ENCODE data around the gene F2R. TPM values are rescaled to one million over a fixed set of nuclear protein-coding genes. Genes with fewer than 3 reads are reported as not detected.

The F2R gene
- total and polyA plus RNA-seq, 2 of the 4 experiments (the other 2 are of a cell fraction), result 85.7 to 147 TPM

GRCh38 chr5:76717222-76718083, 1.5 kb downstream of the F2R start:
- POLR2A ChIA-PET (ENCODE audit: unreplicated experiment), result interaction anchor here (0.6 kb wide), 1 partner anchor 8 kb away, joined by 4 read pairs; no protein-coding TSS in a partner anchor
- H3K56ac ChIP-seq (ENCODE audit: extremely low read depth, insufficient read depth, low read length), result peak overlapping the region; percentile 88
- peak overlapping the region; percentile 93 for H2BK15ac ChIP-seq (ENCODE audit: low read depth, low read length)
- BruUV-seq (replicated peaks), result no TSS peak
- H4K20me1 ChIP-seq (ENCODE audit: insufficient read depth, low read length), result peaks cover 39% of the 10 kb centered on the region
- dilution Hi-C loops (cut with HindIII; ENCODE audit: low sequenced_read_pairs, unreplicated experiment) (no loop called here), intact Hi-C loops (cut with micrococcal nuclease) (loop anchor here (5.0 kb wide), 5 partner anchors 75 to 315 kb away; partner anchors contain the start of genes AGGF1 and F2RL2), in situ Hi-C loops (cut with MboI; ENCODE audit: low sequenced_read_pairs) (loop anchor here (10.0 kb wide), 1 partner anchor 113 kb away; no protein-coding TSS in a partner anchor)
- H3K4ac ChIP-seq (ENCODE audit: low read depth, low read length), result peak overlapping the region; percentile 93
- H3K18ac ChIP-seq (ENCODE audit: low read depth, low read length), result peak overlapping the region; percentile 74
- peak overlapping the region; percentile 82 for H2BK20ac ChIP-seq (ENCODE audit: low read depth, low read length)
- peaks cover 22% of the 10 kb centered on the region for H3K9me1 ChIP-seq (ENCODE audit: insufficient read depth, low read length)
- H3K27ac ChIP-seq (ENCODE audit: insufficient read depth, low read length), result peak overlapping the region; percentile 92
- peak overlapping the region; percentile 24 for H2AFZ ChIP-seq (replicated peaks; ENCODE audit: low read length, poor library complexity)
- DNase-seq, result no peak
- peaks cover 8 to 59% of the 10 kb centered on the region in 2 experiments for H3K79me1 ChIP-seq (ENCODE audit: low read depth in 1 of 2, low read length in 2 of 2)
- ATAC-seq (ENCODE audit: low read depth), result no peak
- H4K8ac ChIP-seq (ENCODE audit: low read depth in 2 of 2, low read length in 2 of 2), result peak overlapping the region; percentile 85 to 87
- H4K5ac ChIP-seq (ENCODE audit: low read depth, low read length), result peak overlapping the region; percentile 57; the same call in 1 of the 2 replicates
- peak overlapping the region; percentile 93 for H3K14ac ChIP-seq (replicated peaks; ENCODE audit: low read depth, low read length)
- CTCF ChIA-PET, result interaction anchor here (0.6 to 1.2 kb wide), 3 partner anchors 57 to 119 kb away, joined by 3 to 4 read pairs (median 3); no protein-coding TSS in a partner anchor
- H2AK9ac ChIP-seq (replicated peaks; ENCODE audit: low read depth, low read length, poor library complexity), result peak overlapping the region; percentile 83
- peak overlapping the region; percentile 96 for H3K9ac ChIP-seq (ENCODE audit: low read depth, low read length)
- no peaks in the 10 kb centered on the region for H3K9me3 ChIP-seq (ENCODE audit: control insufficient read depth, insufficient read depth, low read length)
- H4K91ac ChIP-seq (ENCODE audit: insufficient read depth, low read depth, low read length), result peak overlapping the region; percentile 91
- H2BK120ac ChIP-seq (ENCODE audit: low read depth, low read length), result peak overlapping the region; percentile 92
- H3K4me3 ChIP-seq (ENCODE audit: insufficient read depth, low read depth, low read length), result peak overlapping the region; percentile 89
- peak overlapping the region; percentile 89 for H3K4me2 ChIP-seq (ENCODE audit: low read depth, low read length)
- H2BK5ac ChIP-seq (ENCODE audit: low read depth, low read length, poor library complexity, severe bottlenecking), result peak overlapping the region; percentile 90
- peaks cover 4% of the 10 kb centered on the region for H3K36me3 ChIP-seq (ENCODE audit: control insufficient read depth, insufficient read depth, low read length)
- peak overlapping the region; percentile 98 for H3K23ac ChIP-seq (ENCODE audit: low read depth, low read length)
- H2AK5ac ChIP-seq (ENCODE audit: low read depth, low read length), result peak overlapping the region; percentile 94
- H3K27me3 ChIP-seq (ENCODE audit: control insufficient read depth, insufficient read depth, low read length), result no peaks in the 10 kb centered on the region
- WGBS, 2 experiments (ENCODE audit: extremely low coverage in 2 of 2, insufficient read length in 1 of 2), result no CpG with 5 or more reads among the region's 11 CpGs
- peaks cover 17% of the 10 kb centered on the region for H3K4me1 ChIP-seq (ENCODE audit: control insufficient read depth, insufficient read depth, low read length)
- TF ChIP-seq, protein P1, sequence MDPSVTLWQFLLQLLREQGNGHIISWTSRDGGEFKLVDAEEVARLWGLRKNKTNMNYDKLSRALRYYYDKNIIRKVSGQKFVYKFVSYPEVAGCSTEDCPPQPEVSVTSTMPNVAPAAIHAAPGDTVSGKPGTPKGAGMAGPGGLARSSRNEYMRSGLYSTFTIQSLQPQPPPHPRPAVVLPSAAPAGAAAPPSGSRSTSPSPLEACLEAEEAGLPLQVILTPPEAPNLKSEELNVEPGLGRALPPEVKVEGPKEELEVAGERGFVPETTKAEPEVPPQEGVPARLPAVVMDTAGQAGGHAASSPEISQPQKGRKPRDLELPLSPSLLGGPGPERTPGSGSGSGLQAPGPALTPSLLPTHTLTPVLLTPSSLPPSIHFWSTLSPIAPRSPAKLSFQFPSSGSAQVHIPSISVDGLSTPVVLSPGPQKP (IDR thresholded peaks at IDR 0.05; ENCODE audit: borderline replicate concordance, low read depth, low read length), result no peak
- TF ChIP-seq CEBPB (IDR thresholded peaks at IDR 0.05; ENCODE audit: low read depth, low read length), result 0 out of 2 replicates have a peak, but pooled peaks have one; percentile 6
- TF ChIP-seq MAFK (IDR thresholded peaks at IDR 0.05; ENCODE audit: low read depth, low read length), result no peak
- peak; percentile 42 for TF ChIP-seq POLR2A (IDR thresholded peaks at IDR 0.05; ENCODE audit: low read depth, low read length)
- no peak for TF ChIP-seq BHLHE40 (IDR thresholded peaks at IDR 0.05; ENCODE audit: low read depth, low read length)
- TF ChIP-seq NFE2L2 (IDR thresholded peaks at IDR 0.05; ENCODE audit: low read depth, low read length), result no peak
- TF ChIP-seq RFX5 (IDR thresholded peaks at IDR 0.05; ENCODE audit: low read depth, low read length), result no peak
- TF ChIP-seq RCOR1 (IDR thresholded peaks at IDR 0.05; ENCODE audit: insufficient replicate concordance, low read length), result no peak
- TF ChIP-seq MAZ (IDR thresholded peaks at IDR 0.05; ENCODE audit: borderline replicate concordance, low read depth, low read length), result no peak
- TF ChIP-seq, protein P2, sequence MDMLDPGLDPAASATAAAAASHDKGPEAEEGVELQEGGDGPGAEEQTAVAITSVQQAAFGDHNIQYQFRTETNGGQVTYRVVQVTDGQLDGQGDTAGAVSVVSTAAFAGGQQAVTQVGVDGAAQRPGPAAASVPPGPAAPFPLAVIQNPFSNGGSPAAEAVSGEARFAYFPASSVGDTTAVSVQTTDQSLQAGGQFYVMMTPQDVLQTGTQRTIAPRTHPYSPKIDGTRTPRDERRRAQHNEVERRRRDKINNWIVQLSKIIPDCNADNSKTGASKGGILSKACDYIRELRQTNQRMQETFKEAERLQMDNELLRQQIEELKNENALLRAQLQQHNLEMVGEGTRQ (IDR thresholded peaks at IDR 0.05; ENCODE audit: low read depth, low read length), result no peak

Measured in IMR-90 (cell line).